HEK293 (cell line): ENCODE data around the gene CSNK1A1.
A peak's percentile ranks its signal among the peaks of the same experiment; 100 is the strongest.

Experiments used
- CTCF ChIA-PET: fragments of 350-600 bp; formaldehyde crosslinking; extraction: SDS; loops from one replicate; lab custom pipeline; 2021; ENCODE audit warnings: antibody characterized with exemption; lab: Yijun Ruan, JAX
- POLR2A ChIA-PET: fragments of 300-600 bp; formaldehyde crosslinking; extraction: SDS; loops from one replicate; lab custom pipeline; 2020; ENCODE audit warnings: antibody characterized with exemption, inconsistent platforms; lab: Yijun Ruan, JAX
- H3K27ac ChIP-seq: fragments of 200-500 bp; sonication (Bioruptor generic); 2 replicates; pipeline ENCODE4 v1.5.1; 2014; ENCODE audit warnings: low read depth, low read length, control low read depth, inconsistent platforms; ENCODE audit errors: extremely low read depth
- H3K36me3 ChIP-seq, 2 experiments: fragments of 200-500 bp in 1 of 2; sonication (Bioruptor generic) in 1 of 2; 1 replicate in 1 of 2; 2 replicates in 1 of 2; pipeline ENCODE4 v1.5.1; 2014 to 2017; ENCODE audit warnings: inconsistent platforms in 2 of 2, low read length in 2 of 2; ENCODE audit not compliant: control insufficient read depth in 2 of 2, insufficient read depth in 1 of 2
- H3K4me1 ChIP-seq: fragments of 200-500 bp; sonication (Bioruptor generic); 2 replicates; pipeline ENCODE4 v1.5.1; 2014; ENCODE audit warnings: mild to moderate bottlenecking, low read length, inconsistent platforms; ENCODE audit not compliant: control insufficient read depth, insufficient read depth
- H3K4me3 ChIP-seq: 2 replicates; pipeline ENCODE4 v1.5.1; 2011; ENCODE audit warnings: low read depth, mild to moderate bottlenecking, control low read depth, low read length, moderate library complexity
- H3K9me3 ChIP-seq: fragments of 200-500 bp; sonication (Bioruptor generic); 2 replicates; pipeline ENCODE4 v1.5.1; 2014; ENCODE audit warnings: low read depth, low read length, inconsistent platforms; ENCODE audit not compliant: control insufficient read depth, insufficient read depth
- HOXD13 ChIP-seq: sonication (generic); formaldehyde crosslinking; IDR thresholded peaks from 2 replicates; pipeline ENCODE4 v1.8.0; 2022; ENCODE audit warnings: missing genetic modification reagents, borderline replicate concordance
- KLF8 ChIP-seq: fragments of 450-650 bp; formaldehyde crosslinking; IDR thresholded peaks from 2 replicates; pipeline ENCODE4 v1.5.1; 2016; ENCODE audit warnings: missing biosample characterization, missing genetic modification characterization
- TRIM28 ChIP-seq: IDR thresholded peaks from 2 replicates; pipeline ENCODE4 v1.6.1; 2011; ENCODE audit warnings: low read length, control low read depth, borderline replicate concordance
- WT1 ChIP-seq: fragments of 450-650 bp; formaldehyde crosslinking; IDR thresholded peaks from 2 replicates; pipeline ENCODE4 v1.5.1; 2016; ENCODE audit warnings: missing biosample characterization, missing genetic modification characterization
- ZFHX2 ChIP-seq: fragments of 450-650 bp; formaldehyde crosslinking; conservative IDR thresholded peaks from 2 replicates; pipeline ENCODE4 v1.5.1; 2016; ENCODE audit warnings: missing biosample characterization, missing genetic modification characterization
- ZFP69B ChIP-seq: fragments of 450-650 bp; formaldehyde crosslinking; IDR thresholded peaks from 2 replicates; pipeline ENCODE4 v1.5.1; 2016; ENCODE audit warnings: missing biosample characterization, missing genetic modification characterization
- ZNF174 ChIP-seq: fragments of 450-650 bp; formaldehyde crosslinking; IDR thresholded peaks from 2 replicates; pipeline ENCODE4 v1.5.0; 2017; ENCODE audit warnings: missing biosample characterization, mild to moderate bottlenecking, missing genetic modification characterization
- ZNF24 ChIP-seq: fragments of 450-650 bp; formaldehyde crosslinking; IDR thresholded peaks from 2 replicates; pipeline ENCODE4 v1.5.1; 2016; ENCODE audit warnings: missing biosample characterization, missing genetic modification characterization
- ZNF266 ChIP-seq: fragments of 450-650 bp; formaldehyde crosslinking; IDR thresholded peaks from 2 replicates; pipeline ENCODE4 v1.5.1; 2016; ENCODE audit warnings: missing biosample characterization, missing genetic modification characterization, low read depth
- ZNF48 ChIP-seq: fragments of 450-650 bp; formaldehyde crosslinking; IDR thresholded peaks from 2 replicates; pipeline ENCODE4 v1.5.1; 2016; ENCODE audit warnings: missing biosample characterization, missing genetic modification characterization
- ZNF629 ChIP-seq: fragments of 450-650 bp; formaldehyde crosslinking; IDR thresholded peaks from 2 replicates; pipeline ENCODE4 v1.5.1; 2017; ENCODE audit warnings: missing biosample characterization, missing genetic modification characterization
- ZNF658 ChIP-seq: fragments of 450-650 bp; formaldehyde crosslinking; IDR thresholded peaks from 2 replicates; pipeline ENCODE4; 2016; ENCODE audit warnings: missing biosample characterization, missing genetic modification characterization
- ZNF660 ChIP-seq: fragments of 450-650 bp; IDR thresholded peaks from 2 replicates; pipeline ENCODE4 v1.5.1; 2018; ENCODE audit warnings: missing biosample characterization, mild to moderate bottlenecking, missing genetic modification characterization
- ZNF664 ChIP-seq: fragments of 450-650 bp; formaldehyde crosslinking; IDR thresholded peaks from 2 replicates; pipeline ENCODE4 v1.5.1; 2016; ENCODE audit warnings: missing biosample characterization, missing genetic modification characterization
- ZNF747 ChIP-seq: fragments of 450-650 bp; formaldehyde crosslinking; IDR thresholded peaks from 2 replicates; pipeline ENCODE4 v1.5.1; 2016; ENCODE audit warnings: missing biosample characterization, missing genetic modification characterization
- ZSCAN30 ChIP-seq: fragments of 450-650 bp; IDR thresholded peaks from 2 replicates; pipeline ENCODE4 v1.5.1; 2018; ENCODE audit warnings: missing biosample characterization, mild to moderate bottlenecking, missing genetic modification characterization, moderate library complexity
- TF ChIP-seq, protein P1 (sequence below): fragments of 450-650 bp; formaldehyde crosslinking; IDR thresholded peaks from 2 replicates; pipeline ENCODE4 v1.5.1; 2017; ENCODE audit warnings: missing biosample characterization, missing genetic modification characterization
- TF ChIP-seq, protein P2 (sequence below): fragments of 450-650 bp; formaldehyde crosslinking; IDR thresholded peaks from 2 replicates; pipeline ENCODE4 v1.5.1; 2017; ENCODE audit warnings: missing biosample characterization, missing genetic modification characterization
- TF ChIP-seq, protein P3 (sequence below): fragments of 450-650 bp; formaldehyde crosslinking; conservative IDR thresholded peaks from 2 replicates; pipeline ENCODE4 v1.5.1; 2016; ENCODE audit warnings: low read depth, missing biosample characterization, missing genetic modification characterization
- TF ChIP-seq, protein P4 (sequence below): fragments of 450-650 bp; formaldehyde crosslinking; IDR thresholded peaks from 2 replicates; pipeline ENCODE4 v1.5.1; 2017; ENCODE audit warnings: missing biosample characterization, missing genetic modification characterization
- TF ChIP-seq, protein P5 (sequence below): fragments of 450-650 bp; formaldehyde crosslinking; IDR thresholded peaks from 2 replicates; pipeline ENCODE4 v1.5.1; 2016; ENCODE audit warnings: missing biosample characterization, missing genetic modification characterization, borderline replicate concordance
- TF ChIP-seq, protein P6 (sequence below): fragments of 450-650 bp; formaldehyde crosslinking; IDR thresholded peaks from 2 replicates; pipeline ENCODE4 v1.5.1; 2016; ENCODE audit warnings: missing biosample characterization, missing genetic modification characterization
- TF ChIP-seq, protein P7 (sequence below): fragments of 450-650 bp; formaldehyde crosslinking; IDR thresholded peaks from 2 replicates; pipeline ENCODE4 v1.5.1; 2016; ENCODE audit warnings: missing biosample characterization, missing genetic modification characterization, low read depth

The CSNK1A1 gene

DNA sequence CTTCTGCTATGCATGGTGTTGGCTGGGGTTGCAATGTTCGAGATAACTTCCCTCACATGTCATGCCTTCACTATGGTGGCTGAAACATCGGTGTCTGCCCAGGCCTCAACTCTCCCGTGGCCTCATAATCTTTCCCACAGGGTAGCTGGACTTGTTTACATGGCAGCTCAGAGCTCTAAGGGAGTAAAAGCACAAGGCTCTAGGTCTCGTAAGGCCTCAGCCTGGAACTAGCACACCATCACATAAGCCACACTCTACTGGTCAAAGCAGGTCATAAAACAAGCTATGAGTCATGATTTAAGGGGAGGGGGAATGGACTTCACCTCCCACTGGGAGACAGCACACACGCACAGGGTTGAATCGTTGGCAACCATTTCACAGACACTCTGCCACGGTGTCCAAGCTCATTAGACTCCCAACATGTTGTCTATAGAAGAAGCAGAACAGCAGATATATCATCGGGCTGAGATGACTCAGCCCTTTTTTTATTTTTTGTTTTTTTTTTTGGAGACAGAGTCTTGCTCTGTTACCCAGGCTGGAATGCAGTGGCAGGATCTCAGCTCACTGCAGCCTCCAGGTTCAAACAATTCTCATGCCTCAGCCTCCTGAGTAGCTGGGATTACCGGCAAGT, 105.4 kb downstream of the CSNK1A1 start:
- POLR2A ChIA-PET = interaction anchor here (0.7 to 3.9 kb wide), 5 partner anchors 40 to 514 kb away, joined by 3 to 33 read pairs (median 3); partner anchors contain the start of genes CSNK1A1, GRPEL2 and SLC26A2
- Histone ChIP-seq H3K4me3 (no peak overlapping the region), H3K27ac (no peak overlapping the region), H3K4me1 (no peaks in the 10 kb centered on the region), H3K9me3 (no peaks in the 10 kb centered on the region), H3K36me3 (no peaks in the 10 kb centered on the region)
- CTCF ChIA-PET = interaction anchor here (0.7 to 10.0 kb wide), 17 partner anchors 8 to 173 kb away, joined by 3 to 103 read pairs (median 4); partner anchors contain the start of gene CSNK1A1
- TF ChIP-seq, protein P1, sequence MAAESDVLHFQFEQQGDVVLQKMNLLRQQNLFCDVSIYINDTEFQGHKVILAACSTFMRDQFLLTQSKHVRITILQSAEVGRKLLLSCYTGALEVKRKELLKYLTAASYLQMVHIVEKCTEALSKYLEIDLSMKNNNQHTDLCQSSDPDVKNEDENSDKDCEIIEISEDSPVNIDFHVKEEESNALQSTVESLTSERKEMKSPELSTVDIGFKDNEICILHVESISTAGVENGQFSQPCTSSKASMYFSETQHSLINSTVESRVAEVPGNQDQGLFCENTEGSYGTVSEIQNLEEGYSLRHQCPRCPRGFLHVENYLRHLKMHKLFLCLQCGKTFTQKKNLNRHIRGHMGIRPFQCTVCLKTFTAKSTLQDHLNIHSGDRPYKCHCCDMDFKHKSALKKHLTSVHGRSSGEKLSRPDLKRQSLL (tag by site-specific recombination) = peak; percentile 56; the same call in 1 of the 2 replicates
- TF ChIP-seq ZNF664 = no peak
- no peak for TF ChIP-seq ZNF658 (tag by site-specific recombination)
- TF ChIP-seq, protein P2, sequence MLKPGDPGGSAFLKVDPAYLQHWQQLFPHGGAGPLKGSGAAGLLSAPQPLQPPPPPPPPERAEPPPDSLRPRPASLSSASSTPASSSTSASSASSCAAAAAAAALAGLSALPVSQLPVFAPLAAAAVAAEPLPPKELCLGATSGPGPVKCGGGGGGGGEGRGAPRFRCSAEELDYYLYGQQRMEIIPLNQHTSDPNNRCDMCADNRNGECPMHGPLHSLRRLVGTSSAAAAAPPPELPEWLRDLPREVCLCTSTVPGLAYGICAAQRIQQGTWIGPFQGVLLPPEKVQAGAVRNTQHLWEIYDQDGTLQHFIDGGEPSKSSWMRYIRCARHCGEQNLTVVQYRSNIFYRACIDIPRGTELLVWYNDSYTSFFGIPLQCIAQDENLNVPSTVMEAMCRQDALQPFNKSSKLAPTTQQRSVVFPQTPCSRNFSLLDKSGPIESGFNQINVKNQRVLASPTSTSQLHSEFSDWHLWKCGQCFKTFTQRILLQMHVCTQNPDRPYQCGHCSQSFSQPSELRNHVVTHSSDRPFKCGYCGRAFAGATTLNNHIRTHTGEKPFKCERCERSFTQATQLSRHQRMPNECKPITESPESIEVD (tag by site-specific recombination) = no peak
- peak; percentile 65 for TF ChIP-seq ZSCAN30 (tag by site-specific recombination)
- no peak for TF ChIP-seq ZNF174
- peak; percentile 78; the same call in 1 of the 2 replicates for TF ChIP-seq HOXD13 (CRISPR knock-in tag)
- TF ChIP-seq WT1 = peak; percentile 70
- TF ChIP-seq, protein P3, sequence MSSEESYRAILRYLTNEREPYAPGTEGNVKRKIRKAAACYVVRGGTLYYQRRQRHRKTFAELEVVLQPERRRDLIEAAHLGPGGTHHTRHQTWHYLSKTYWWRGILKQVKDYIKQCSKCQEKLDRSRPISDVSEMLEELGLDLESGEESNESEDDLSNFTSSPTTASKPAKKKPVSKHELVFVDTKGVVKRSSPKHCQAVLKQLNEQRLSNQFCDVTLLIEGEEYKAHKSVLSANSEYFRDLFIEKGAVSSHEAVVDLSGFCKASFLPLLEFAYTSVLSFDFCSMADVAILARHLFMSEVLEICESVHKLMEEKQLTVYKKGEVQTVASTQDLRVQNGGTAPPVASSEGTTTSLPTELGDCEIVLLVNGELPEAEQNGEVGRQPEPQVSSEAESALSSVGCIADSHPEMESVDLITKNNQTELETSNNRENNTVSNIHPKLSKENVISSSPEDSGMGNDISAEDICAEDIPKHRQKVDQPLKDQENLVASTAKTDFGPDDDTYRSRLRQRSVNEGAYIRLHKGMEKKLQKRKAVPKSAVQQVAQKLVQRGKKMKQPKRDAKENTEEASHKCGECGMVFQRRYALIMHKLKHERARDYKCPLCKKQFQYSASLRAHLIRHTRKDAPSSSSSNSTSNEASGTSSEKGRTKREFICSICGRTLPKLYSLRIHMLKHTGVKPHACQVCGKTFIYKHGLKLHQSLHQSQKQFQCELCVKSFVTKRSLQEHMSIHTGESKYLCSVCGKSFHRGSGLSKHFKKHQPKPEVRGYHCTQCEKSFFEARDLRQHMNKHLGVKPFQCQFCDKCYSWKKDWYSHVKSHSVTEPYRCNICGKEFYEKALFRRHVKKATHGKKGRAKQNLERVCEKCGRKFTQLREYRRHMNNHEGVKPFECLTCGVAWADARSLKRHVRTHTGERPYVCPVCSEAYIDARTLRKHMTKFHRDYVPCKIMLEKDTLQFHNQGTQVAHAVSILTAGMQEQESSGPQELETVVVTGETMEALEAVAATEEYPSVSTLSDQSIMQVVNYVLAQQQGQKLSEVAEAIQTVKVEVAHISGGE (tag by site-specific recombination) = no peak
- TF ChIP-seq, protein P4, sequence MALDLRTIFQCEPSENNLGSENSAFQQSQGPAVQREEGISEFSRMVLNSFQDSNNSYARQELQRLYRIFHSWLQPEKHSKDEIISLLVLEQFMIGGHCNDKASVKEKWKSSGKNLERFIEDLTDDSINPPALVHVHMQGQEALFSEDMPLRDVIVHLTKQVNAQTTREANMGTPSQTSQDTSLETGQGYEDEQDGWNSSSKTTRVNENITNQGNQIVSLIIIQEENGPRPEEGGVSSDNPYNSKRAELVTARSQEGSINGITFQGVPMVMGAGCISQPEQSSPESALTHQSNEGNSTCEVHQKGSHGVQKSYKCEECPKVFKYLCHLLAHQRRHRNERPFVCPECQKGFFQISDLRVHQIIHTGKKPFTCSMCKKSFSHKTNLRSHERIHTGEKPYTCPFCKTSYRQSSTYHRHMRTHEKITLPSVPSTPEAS (tag by site-specific recombination) = peak; percentile 90
- peak; percentile 93 for TF ChIP-seq ZNF660
- TF ChIP-seq ZNF48 (tag by site-specific recombination) = no peak
- TF ChIP-seq ZFP69B (tag by site-specific recombination) = peak; percentile 42; the same call in 1 of the 2 replicates
- TF ChIP-seq, protein P5, sequence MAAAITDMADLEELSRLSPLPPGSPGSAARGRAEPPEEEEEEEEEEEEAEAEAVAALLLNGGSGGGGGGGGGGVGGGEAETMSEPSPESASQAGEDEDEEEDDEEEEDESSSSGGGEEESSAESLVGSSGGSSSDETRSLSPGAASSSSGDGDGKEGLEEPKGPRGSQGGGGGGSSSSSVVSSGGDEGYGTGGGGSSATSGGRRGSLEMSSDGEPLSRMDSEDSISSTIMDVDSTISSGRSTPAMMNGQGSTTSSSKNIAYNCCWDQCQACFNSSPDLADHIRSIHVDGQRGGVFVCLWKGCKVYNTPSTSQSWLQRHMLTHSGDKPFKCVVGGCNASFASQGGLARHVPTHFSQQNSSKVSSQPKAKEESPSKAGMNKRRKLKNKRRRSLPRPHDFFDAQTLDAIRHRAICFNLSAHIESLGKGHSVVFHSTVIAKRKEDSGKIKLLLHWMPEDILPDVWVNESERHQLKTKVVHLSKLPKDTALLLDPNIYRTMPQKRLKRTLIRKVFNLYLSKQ (tag by site-specific recombination) = no peak
- 0 out of 2 replicates have a peak, but pooled peaks have one; percentile 31 for TF ChIP-seq KLF8 (tag by site-specific recombination)
- peak; percentile 40; the same call in 1 of the 2 replicates for TF ChIP-seq ZFHX2 (tag by site-specific recombination)
- peak; percentile 70; the same call in 1 of the 2 replicates for TF ChIP-seq ZNF24 (tag by site-specific recombination)
- TF ChIP-seq TRIM28 = no peak
- TF ChIP-seq, protein P6, sequence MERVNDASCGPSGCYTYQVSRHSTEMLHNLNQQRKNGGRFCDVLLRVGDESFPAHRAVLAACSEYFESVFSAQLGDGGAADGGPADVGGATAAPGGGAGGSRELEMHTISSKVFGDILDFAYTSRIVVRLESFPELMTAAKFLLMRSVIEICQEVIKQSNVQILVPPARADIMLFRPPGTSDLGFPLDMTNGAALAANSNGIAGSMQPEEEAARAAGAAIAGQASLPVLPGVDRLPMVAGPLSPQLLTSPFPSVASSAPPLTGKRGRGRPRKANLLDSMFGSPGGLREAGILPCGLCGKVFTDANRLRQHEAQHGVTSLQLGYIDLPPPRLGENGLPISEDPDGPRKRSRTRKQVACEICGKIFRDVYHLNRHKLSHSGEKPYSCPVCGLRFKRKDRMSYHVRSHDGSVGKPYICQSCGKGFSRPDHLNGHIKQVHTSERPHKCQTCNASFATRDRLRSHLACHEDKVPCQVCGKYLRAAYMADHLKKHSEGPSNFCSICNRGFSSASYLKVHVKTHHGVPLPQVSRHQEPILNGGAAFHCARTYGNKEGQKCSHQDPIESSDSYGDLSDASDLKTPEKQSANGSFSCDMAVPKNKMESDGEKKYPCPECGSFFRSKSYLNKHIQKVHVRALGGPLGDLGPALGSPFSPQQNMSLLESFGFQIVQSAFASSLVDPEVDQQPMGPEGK (tag by site-specific recombination) = peak; percentile 85
- no peak for TF ChIP-seq ZNF747 (tag by site-specific recombination)
- TF ChIP-seq ZNF629 (tag by site-specific recombination) = no peak; the same call in 1 of the 2 replicates
- TF ChIP-seq ZNF266 (tag by site-specific recombination) = no peak
- TF ChIP-seq, protein P7, sequence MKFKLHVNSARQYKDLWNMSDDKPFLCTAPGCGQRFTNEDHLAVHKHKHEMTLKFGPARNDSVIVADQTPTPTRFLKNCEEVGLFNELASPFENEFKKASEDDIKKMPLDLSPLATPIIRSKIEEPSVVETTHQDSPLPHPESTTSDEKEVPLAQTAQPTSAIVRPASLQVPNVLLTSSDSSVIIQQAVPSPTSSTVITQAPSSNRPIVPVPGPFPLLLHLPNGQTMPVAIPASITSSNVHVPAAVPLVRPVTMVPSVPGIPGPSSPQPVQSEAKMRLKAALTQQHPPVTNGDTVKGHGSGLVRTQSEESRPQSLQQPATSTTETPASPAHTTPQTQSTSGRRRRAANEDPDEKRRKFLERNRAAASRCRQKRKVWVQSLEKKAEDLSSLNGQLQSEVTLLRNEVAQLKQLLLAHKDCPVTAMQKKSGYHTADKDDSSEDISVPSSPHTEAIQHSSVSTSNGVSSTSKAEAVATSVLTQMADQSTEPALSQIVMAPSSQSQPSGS (tag by site-specific recombination) = peak; percentile 72
